Measurements from ENCODE around the gene PGP. TPM values are rescaled to one million over a fixed set of nuclear protein-coding genes. Genes with fewer than 3 reads are reported as not detected.

PGP gene
- total RNA-seq, 4 donors from 2014 or later = 2.6 to 14.4 (median 10.4) TPM

DNA sequence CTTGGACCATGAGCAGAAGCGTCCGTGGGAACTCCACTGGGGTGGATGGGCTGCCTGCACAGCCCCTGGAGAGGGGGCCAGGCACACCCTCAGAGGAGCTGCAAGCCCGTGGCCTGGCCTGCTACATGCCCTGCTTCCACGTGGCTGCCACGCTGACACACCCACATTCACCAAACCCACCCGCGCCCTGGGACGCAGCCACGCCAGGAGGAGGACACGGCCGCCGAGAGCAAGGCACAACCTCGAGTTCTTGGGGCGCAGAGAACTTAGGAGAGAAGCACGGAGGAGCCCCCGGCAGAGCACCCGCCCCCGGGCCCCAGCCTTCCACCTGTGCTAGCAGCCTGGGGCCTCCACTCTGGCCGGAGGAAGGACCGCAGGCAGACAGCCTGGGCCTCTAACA is 37.1 kb downstream of the PGP start:
- H3K36me3 ChIP-seq = no peaks in the 10 kb centered on the region
- no peaks in the 10 kb centered on the region for H3K27me3 ChIP-seq
- DNase-seq = no peak
- intact Hi-C loops (cut with DNase I; ENCODE audit: low total_unique reads) = no loop called here
- H3K27ac ChIP-seq = no peak overlapping the region
- H3K4me3 ChIP-seq = no peak overlapping the region
- H3K4me1 ChIP-seq = no peaks in the 10 kb centered on the region
- no peaks in the 10 kb centered on the region for H3K9me3 ChIP-seq
- TF ChIP-seq CTCF (IDR thresholded peaks at IDR 0.05) = no peak
- TF ChIP-seq POLR2A (IDR thresholded peaks at IDR 0.05) = no peak

DNA sequence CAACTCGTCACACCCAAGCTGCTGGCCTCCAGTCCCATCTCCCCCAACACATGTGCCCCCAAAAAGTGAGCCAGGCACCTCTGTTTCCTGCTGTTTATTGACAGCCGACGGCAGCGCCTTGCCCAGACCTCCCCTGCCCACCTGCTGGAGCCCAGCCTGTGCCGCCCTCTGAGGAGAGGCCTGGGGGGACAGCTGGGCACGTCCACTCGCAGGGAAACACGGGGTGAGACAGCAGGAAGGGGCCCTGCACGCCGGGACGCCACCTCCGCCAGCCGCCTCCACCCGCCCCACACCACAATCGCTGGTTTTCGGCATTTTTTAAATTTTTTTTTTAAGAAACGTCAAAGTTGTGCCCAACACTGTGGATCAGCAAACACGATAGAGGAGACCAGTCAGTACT is 37.5 kb downstream of the PGP start:
- H3K4me1 ChIP-seq = no peaks in the 10 kb centered on the region
- no peak for DNase-seq
- H3K9me3 ChIP-seq = no peaks in the 10 kb centered on the region
- intact Hi-C loops (cut with DNase I; ENCODE audit: low total_unique reads) = no loop called here
- H3K4me3 ChIP-seq = no peak overlapping the region
- no peak overlapping the region for H3K27ac ChIP-seq
- H3K36me3 ChIP-seq = no peaks in the 10 kb centered on the region
- no peak for TF ChIP-seq POLR2A (IDR thresholded peaks at IDR 0.05)
- TF ChIP-seq CTCF (IDR thresholded peaks at IDR 0.05) = no peak
- H3K27me3 ChIP-seq = no peaks in the 10 kb centered on the region

DNA sequence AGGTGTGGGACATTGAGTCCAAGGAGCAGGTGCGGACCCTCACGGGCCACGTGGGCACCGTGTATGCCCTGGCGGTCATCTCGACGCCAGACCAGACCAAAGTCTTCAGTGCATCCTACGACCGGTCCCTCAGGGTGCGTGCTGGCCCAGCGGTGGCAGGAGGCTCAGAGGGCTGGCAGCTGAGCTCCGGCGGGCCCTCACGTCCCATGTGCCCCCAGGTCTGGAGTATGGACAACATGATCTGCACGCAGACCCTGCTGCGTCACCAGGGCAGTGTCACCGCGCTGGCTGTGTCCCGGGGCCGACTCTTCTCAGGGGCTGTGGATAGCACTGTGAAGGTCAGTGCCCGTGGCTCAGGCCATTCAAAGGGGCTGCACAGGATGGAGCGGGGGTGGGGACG is 38.6 kb downstream of the PGP start:
- Histone ChIP-seq H3K9me3 (no peaks in the 10 kb centered on the region), H3K27ac (no peak overlapping the region), H3K27me3 (no peaks in the 10 kb centered on the region), H3K4me1 (no peaks in the 10 kb centered on the region), H3K4me3 (no peak overlapping the region), H3K36me3 (no peaks in the 10 kb centered on the region)
- DNase-seq = no peak
- TF ChIP-seq CTCF (IDR thresholded peaks at IDR 0.05) = no peak
- no peak for TF ChIP-seq POLR2A (IDR thresholded peaks at IDR 0.05)
- intact Hi-C loops (cut with DNase I; ENCODE audit: low total_unique reads) = no loop called here

DNA sequence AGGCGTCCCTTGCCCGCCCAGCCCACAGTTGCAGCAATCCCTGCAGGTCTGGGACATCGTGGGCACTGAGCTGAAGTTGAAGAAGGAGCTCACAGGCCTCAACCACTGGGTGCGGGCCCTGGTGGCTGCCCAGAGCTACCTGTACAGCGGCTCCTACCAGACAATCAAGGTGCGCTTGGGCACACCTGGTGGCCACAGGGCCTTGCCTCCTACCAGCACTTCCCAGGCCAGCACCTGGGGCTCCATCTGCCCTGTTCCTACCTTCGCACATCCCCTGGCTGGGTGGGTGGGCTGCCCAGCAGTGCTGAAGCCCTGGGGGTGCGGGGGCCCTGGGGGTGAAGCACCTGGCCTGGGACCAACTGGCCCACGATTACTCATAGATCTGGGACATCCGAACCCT is 39.2 kb downstream of the PGP start:
- no peaks in the 10 kb centered on the region for H3K36me3 ChIP-seq
- DNase-seq = no peak
- no peak for TF ChIP-seq POLR2A (IDR thresholded peaks at IDR 0.05)
- no peak for TF ChIP-seq CTCF (IDR thresholded peaks at IDR 0.05)

GRCh38 chr16:2174396-2175131 is 40.1 kb downstream of the PGP start:
- Histone ChIP-seq H3K9me3 (no peaks in the 10 kb centered on the region), H3K4me3 (no peak overlapping the region), H3K27ac (no peak overlapping the region), H3K4me1 (no peaks in the 10 kb centered on the region), H3K36me3 (no peaks in the 10 kb centered on the region), H3K27me3 (no peaks in the 10 kb centered on the region)
- no peak for DNase-seq
- intact Hi-C loops (cut with DNase I; ENCODE audit: low total_unique reads) = no loop called here
- TF ChIP-seq POLR2A (IDR thresholded peaks at IDR 0.05) (no peak), CTCF (IDR thresholded peaks at IDR 0.05) (no peak)

More for the DNA sequence above, 39.2 kb downstream of the PGP start:
- no peak overlapping the region for H3K4me3 ChIP-seq
- intact Hi-C loops (cut with DNase I; ENCODE audit: low total_unique reads) = no loop called here
- no peaks in the 10 kb centered on the region for H3K27me3 ChIP-seq
- H3K9me3 ChIP-seq = no peaks in the 10 kb centered on the region
- H3K27ac ChIP-seq = no peak overlapping the region
- no peaks in the 10 kb centered on the region for H3K4me1 ChIP-seq

Measured in uterus (tissue), 4 donors.